HepG2 (cell line): ENCODE measurements around the gene FITM1. TPM values are rescaled to one million over a fixed set of nuclear protein-coding genes. Genes with fewer than 3 reads are reported as not detected.

ENCODE experiments used
- BCL6 ChIP-seq: IDR thresholded peaks from 2 replicates; pipeline ENCODE4 v1.6.1; 2016; ENCODE audit warnings: missing genetic modification reagents, missing compliant biosample characterization
- CAMTA2 ChIP-seq: sonication (generic); formaldehyde crosslinking; IDR thresholded peaks from 2 replicates; pipeline ENCODE4 v1.4.0; 2020; ENCODE audit warnings: mild to moderate bottlenecking, missing genetic modification reagents, borderline replicate concordance
- CBFB ChIP-seq: sonication (generic); formaldehyde crosslinking; IDR thresholded peaks from 2 replicates; pipeline ENCODE4 v1.4.0; 2020; ENCODE audit warnings: missing genetic modification reagents
- CBX5 ChIP-seq: sonication (generic); formaldehyde crosslinking; IDR thresholded peaks from 2 replicates; pipeline ENCODE4 v1.4.0; 2020; ENCODE audit warnings: missing genetic modification reagents, borderline replicate concordance
- ETV6 ChIP-seq: sonication (generic); formaldehyde crosslinking; conservative IDR thresholded peaks from 2 replicates; pipeline ENCODE4 v1.4.0; 2020; ENCODE audit warnings: missing genetic modification reagents
- HNRNPK ChIP-seq: fragments of 200-400 bp; formaldehyde crosslinking; IDR thresholded peaks from 2 replicates; pipeline ENCODE4 v1.6.1; 2018; ENCODE audit warnings: low read length, low read depth, moderate library complexity, mild to moderate bottlenecking; ENCODE audit not compliant: poor library complexity, severe bottlenecking
- ISL2 ChIP-seq: sonication (generic); formaldehyde crosslinking; IDR thresholded peaks from 2 replicates; pipeline ENCODE4 v1.5.0; 2020; ENCODE audit warnings: missing genetic modification reagents
- NFYB ChIP-seq: sonication (generic); formaldehyde crosslinking; IDR thresholded peaks from 2 replicates; pipeline ENCODE4 v1.4.0; 2020; ENCODE audit warnings: missing genetic modification reagents
- PAF1 ChIP-seq: IDR thresholded peaks from 2 replicates; pipeline ENCODE4 v1.6.1; 2016; ENCODE audit warnings: missing genetic modification reagents, missing compliant biosample characterization
- POLR2G ChIP-seq: fragments of 200-400 bp; formaldehyde crosslinking; IDR thresholded peaks from 2 replicates; pipeline ENCODE4 v1.6.1; 2018; ENCODE audit warnings: mild to moderate bottlenecking, low read depth, low read length, moderate library complexity
- SIN3A ChIP-seq: IDR thresholded peaks from 2 replicates; pipeline ENCODE4 v1.6.1; 2011; ENCODE audit warnings: low read depth, mild to moderate bottlenecking, control low read depth, low read length, borderline replicate concordance
- SP2 ChIP-seq: sonication (generic); formaldehyde crosslinking; IDR thresholded peaks from 2 replicates; pipeline ENCODE4 v1.5.1; 2020; ENCODE audit warnings: mild to moderate bottlenecking, missing genetic modification reagents
- SP4 ChIP-seq: sonication (generic); formaldehyde crosslinking; IDR thresholded peaks from 2 replicates; pipeline ENCODE4 v1.8.1; 2023; ENCODE audit warnings: mild to moderate bottlenecking, missing genetic modification reagents
- SSRP1 ChIP-seq: IDR thresholded peaks from 2 replicates; pipeline ENCODE4 v1.6.1; 2016; ENCODE audit warnings: control low read depth
- STAT5B ChIP-seq: sonication (generic); formaldehyde crosslinking; IDR thresholded peaks from 2 replicates; pipeline ENCODE4 v1.4.0; 2020; ENCODE audit warnings: missing genetic modification reagents
- YEATS2 ChIP-seq: sonication (generic); formaldehyde crosslinking; IDR thresholded peaks from 2 replicates; pipeline ENCODE4 v1.4.0; 2020; ENCODE audit warnings: missing genetic modification reagents, borderline replicate concordance
- ZBTB38 ChIP-seq: sonication (generic); formaldehyde crosslinking; IDR thresholded peaks from 2 replicates; pipeline ENCODE4 v1.5.1; 2020; ENCODE audit warnings: mild to moderate bottlenecking, missing genetic modification reagents
- ZNF12 ChIP-seq: sonication (generic); formaldehyde crosslinking; IDR thresholded peaks from 2 replicates; pipeline ENCODE4 v1.5.0; 2020; ENCODE audit warnings: missing genetic modification reagents
- ZNF138 ChIP-seq: sonication (generic); formaldehyde crosslinking; IDR thresholded peaks from 2 replicates; pipeline ENCODE4 v1.5.0; 2020; ENCODE audit warnings: mild to moderate bottlenecking, low read depth, missing genetic modification reagents
- ZNF496 ChIP-seq: sonication (generic); formaldehyde crosslinking; IDR thresholded peaks from 2 replicates; pipeline ENCODE4 v1.8.1; 2023; ENCODE audit warnings: mild to moderate bottlenecking, moderate library complexity, missing genetic modification reagents; ENCODE audit not compliant: insufficient replicate concordance
- ZNF607 ChIP-seq: sonication (generic); formaldehyde crosslinking; IDR thresholded peaks from 2 replicates; pipeline ENCODE4 v1.5.1; 2020; ENCODE audit warnings: missing genetic modification reagents, mild to moderate bottlenecking, borderline replicate concordance
- ZNF749 ChIP-seq: sonication (generic); formaldehyde crosslinking; IDR thresholded peaks from 2 replicates; pipeline ENCODE4 v1.8.0; 2022; ENCODE audit warnings: mild to moderate bottlenecking, missing genetic modification reagents, moderate library complexity, borderline replicate concordance
- ZSCAN20 ChIP-seq: sonication (generic); formaldehyde crosslinking; IDR thresholded peaks from 2 replicates; pipeline ENCODE4 v1.4.0; 2020; ENCODE audit warnings: missing genetic modification reagents, mild to moderate bottlenecking, borderline replicate concordance
- polyA plus RNA-seq, 8 experiments: library from polyadenylated mRNA; depleted of rRNA in 3 of 8; stranded (reverse) in 7 of 8; unstranded in 1 of 8; fragments of >200 nt; fragmentation: Illumina TruSeq in 4 of 8; extraction: Trizol in 4 of 8; gene quantifications; 2 replicates each; pipeline versions ENCODE4 v1.2.1 to v1.2.3, GENCODE V29; 2011 to 2016; ENCODE audit warnings: low read depth in 4 of 8, missing spikeins in 1 of 8, mixed read lengths in 1 of 8; ENCODE audit not compliant: insufficient read depth in 1 of 8
- total RNA-seq, 5 experiments: library from RNA; depleted of rRNA; stranded (reverse); fragments of >200 nt; fragmentation: Illumina TruSeq; extraction: Trizol; gene quantifications; 2 replicates each; pipeline ENCODE4 v1.2.3, GENCODE V29; 2016; ENCODE audit warnings: low read depth in 1 of 5
- TF ChIP-seq, protein P1 (sequence below): sonication (generic); formaldehyde crosslinking; conservative IDR thresholded peaks from 2 replicates; pipeline ENCODE4 v1.4.0; 2020; ENCODE audit warnings: missing genetic modification reagents
- TF ChIP-seq, protein P2 (sequence below): sonication (generic); formaldehyde crosslinking; IDR thresholded peaks from 2 replicates; pipeline ENCODE4 v1.5.0; 2020; ENCODE audit warnings: missing genetic modification reagents, mild to moderate bottlenecking, borderline replicate concordance
- TF ChIP-seq, protein P3 (sequence below): sonication (generic); formaldehyde crosslinking; IDR thresholded peaks from 2 replicates; pipeline ENCODE4 v1.4.0; 2020; ENCODE audit warnings: missing genetic modification reagents
- TF ChIP-seq, protein P4 (sequence below): sonication (generic); formaldehyde crosslinking; conservative IDR thresholded peaks from 2 replicates; pipeline ENCODE4 v1.4.0; 2020; ENCODE audit warnings: missing genetic modification reagents

FITM1 gene
- total and polyA plus RNA-seq, 2 of the 13 experiments (the other 11 are each of a cell fraction or from before 2014, with no cell fraction given) = 2.7 to 5.8 TPM

DNA sequence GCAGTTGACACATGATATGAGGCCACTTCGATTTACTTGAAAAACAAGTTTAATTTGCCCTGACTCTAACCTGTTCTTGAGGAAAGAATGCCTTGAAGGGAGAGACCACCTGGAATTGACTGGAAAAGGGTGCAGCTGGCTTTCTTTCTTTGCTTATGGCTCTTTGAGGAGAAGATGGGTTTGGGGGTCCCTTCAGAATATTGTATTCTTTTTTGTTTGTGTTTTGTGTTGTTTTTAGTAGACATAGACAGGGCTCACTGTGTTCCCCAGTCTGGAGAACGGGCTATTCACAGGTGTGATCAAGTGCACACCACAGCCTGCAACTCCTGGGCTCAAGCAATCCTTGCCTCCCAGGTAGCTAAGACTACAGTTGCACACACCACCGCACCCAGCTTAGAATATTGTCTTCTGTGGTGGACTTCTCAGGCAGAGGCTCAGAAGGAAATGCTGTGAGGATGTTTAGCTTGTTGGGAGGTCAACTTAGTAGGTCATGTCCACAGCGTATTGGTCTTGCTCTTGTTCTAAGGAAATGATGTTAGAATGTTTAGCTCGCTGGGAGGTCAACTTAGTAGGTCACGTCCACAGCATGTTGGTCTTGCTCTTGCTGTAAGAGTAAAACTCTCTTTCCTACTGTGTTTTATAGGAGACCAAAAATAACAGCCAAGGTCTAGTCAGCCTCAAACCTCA lies 14.2 kb upstream of the FITM1 start (continued):
- TF ChIP-seq ETV6 (CRISPR knock-in tag) (no peak), BCL6 (no peak), HNRNPK (no peak), SSRP1 (CRISPR knock-in tag) (peak; percentile 64; the same call in 1 of the 2 replicates), SP2 (CRISPR knock-in tag) (peak; percentile 29; the same call in 1 of the 2 replicates), ZNF138 (CRISPR knock-in tag) (no peak), PAF1 (CRISPR knock-in tag) (no peak), ISL2 (CRISPR knock-in tag) (no peak), ZSCAN20 (no peak), CBX5 (CRISPR knock-in tag) (no peak), ZBTB38 (CRISPR knock-in tag) (peak; percentile 39; the same call in 1 of the 2 replicates), ZNF607 (peak; percentile 51; the same call in 1 of the 2 replicates), SP4 (CRISPR knock-in tag) (no peak), ZNF749 (0 out of 2 replicates have a peak, but pooled peaks have one; percentile 18), ZNF12 (CRISPR knock-in tag) (no peak), ZNF496 (CRISPR knock-in tag) (no peak), NFYB (CRISPR knock-in tag) (no peak), CAMTA2 (no peak), SIN3A (0 out of 2 replicates have a peak, but pooled peaks have one; percentile 8), YEATS2 (CRISPR knock-in tag) (no peak), CBFB (CRISPR knock-in tag) (no peak), POLR2G (no peak), STAT5B (no peak)
- TF ChIP-seq, protein P1, sequence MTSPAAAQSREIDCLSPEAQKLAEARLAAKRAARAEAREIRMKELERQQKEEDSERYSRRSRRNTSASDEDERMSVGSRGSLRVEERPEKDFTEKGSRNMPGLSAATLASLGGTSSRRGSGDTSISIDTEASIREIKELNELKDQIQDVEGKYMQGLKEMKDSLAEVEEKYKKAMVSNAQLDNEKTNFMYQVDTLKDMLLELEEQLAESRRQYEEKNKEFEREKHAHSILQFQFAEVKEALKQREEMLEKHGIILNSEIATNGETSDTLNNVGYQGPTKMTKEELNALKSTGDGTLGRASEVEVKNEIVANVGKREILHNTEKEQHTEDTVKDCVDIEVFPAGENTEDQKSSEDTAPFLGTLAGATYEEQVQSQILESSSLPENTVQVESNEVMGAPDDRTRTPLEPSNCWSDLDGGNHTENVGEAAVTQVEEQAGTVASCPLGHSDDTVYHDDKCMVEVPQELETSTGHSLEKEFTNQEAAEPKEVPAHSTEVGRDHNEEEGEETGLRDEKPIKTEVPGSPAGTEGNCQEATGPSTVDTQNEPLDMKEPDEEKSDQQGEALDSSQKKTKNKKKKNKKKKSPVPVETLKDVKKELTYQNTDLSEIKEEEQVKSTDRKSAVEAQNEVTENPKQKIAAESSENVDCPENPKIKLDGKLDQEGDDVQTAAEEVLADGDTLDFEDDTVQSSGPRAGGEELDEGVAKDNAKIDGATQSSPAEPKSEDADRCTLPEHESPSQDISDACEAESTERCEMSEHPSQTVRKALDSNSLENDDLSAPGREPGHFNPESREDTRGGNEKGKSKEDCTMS = no peak
- TF ChIP-seq, protein P2, sequence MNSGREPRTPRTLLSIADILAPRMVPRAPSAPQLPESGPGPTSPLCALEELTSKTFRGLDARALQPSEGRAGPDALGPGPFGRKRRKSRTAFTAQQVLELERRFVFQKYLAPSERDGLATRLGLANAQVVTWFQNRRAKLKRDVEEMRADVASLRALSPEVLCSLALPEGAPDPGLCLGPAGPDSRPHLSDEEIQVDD (CRISPR knock-in tag) = 0 out of 2 replicates have a peak, but pooled peaks have one; percentile 22
- TF ChIP-seq, protein P3, sequence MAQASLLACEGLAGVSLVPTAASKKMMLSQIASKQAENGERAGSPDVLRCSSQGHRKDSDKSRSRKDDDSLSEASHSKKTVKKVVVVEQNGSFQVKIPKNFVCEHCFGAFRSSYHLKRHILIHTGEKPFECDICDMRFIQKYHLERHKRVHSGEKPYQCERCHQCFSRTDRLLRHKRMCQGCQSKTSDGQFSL (CRISPR knock-in tag) = no peak
- TF ChIP-seq, protein P4, sequence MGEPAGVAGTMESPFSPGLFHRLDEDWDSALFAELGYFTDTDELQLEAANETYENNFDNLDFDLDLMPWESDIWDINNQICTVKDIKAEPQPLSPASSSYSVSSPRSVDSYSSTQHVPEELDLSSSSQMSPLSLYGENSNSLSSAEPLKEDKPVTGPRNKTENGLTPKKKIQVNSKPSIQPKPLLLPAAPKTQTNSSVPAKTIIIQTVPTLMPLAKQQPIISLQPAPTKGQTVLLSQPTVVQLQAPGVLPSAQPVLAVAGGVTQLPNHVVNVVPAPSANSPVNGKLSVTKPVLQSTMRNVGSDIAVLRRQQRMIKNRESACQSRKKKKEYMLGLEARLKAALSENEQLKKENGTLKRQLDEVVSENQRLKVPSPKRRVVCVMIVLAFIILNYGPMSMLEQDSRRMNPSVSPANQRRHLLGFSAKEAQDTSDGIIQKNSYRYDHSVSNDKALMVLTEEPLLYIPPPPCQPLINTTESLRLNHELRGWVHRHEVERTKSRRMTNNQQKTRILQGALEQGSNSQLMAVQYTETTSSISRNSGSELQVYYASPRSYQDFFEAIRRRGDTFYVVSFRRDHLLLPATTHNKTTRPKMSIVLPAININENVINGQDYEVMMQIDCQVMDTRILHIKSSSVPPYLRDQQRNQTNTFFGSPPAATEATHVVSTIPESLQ = no peak
